Measurements from ENCODE around the gene RHOA. TPM values are rescaled to one million over a fixed set of nuclear protein-coding genes. Genes with fewer than 3 reads are reported as not detected.

Gene RHOA
- total and polyA plus RNA-seq, 2 of the 13 experiments (the other 11 are each of a cell fraction or from before 2014, with no cell fraction given), result 131 to 177 TPM

DNA sequence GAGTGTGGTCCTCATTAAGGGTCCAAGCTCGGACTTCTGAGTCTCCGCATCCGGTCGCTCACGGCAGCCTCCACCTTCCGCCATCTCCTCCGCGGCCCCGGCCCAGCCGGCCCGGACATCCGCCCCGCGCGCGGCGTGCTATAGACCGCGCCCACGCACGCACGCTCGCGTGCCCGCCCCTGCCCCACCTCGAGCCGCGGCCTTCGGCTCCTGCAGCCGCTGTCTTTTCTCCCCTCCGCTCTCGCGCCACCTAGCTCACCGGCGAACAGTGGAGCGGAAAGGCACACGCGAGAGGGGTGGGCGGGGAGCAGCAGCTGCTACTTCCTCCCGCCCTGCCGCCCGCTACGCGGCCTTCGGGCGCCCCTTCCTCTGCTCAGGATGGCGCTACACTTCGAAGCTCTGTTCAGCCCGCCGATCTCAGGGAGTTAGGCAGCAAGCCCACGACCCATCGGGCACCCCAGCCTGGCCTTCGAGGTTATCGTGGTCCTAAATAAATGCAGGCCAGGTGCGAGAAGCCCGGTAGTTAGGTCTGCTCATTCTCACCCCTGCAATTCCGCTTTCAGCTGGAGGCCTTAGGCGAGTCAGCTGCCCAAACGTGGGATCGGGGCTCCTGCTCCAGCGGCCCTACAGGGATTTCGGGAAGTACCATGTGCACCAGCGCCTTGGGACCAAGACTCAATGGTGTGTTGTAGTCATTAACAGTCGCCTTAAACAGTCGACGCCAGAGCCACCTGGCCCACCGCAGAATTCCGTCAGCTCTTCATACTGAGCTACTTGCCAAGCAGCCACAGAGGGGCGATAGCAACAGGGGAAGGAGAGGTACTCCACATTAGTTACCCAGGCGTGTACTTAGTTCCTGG is 71.6 kb downstream of the RHOA start, which contains the start of gene USP4 (continued):
- TF ChIP-seq, protein P1, sequence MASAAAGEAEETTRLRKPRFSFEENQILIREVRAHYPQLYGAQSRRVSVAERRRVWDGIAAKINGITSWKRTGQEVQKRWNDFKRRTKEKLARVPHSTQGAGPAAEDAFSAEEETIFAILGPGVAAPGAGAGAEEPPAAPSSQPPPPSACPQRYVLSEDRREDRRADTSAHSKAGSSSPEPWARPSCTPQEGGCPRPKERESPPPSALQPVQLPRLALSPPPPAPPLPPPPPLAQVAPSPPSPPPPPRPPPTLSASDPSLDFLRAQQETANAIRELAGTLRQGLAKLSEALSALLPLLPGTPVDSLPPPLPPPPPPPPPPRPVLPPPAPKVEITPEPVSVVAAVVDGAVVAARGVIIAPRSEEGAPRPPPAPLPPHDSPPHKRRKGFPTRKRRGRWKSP (CRISPR knock-in tag; IDR thresholded peaks at IDR 0.05), result no peak; the same call in 1 of the 2 replicates
- TF ChIP-seq YEATS2 (CRISPR knock-in tag; IDR thresholded peaks at IDR 0.05; ENCODE audit: borderline replicate concordance) (peak; percentile 92), CCDC6 (CRISPR knock-in tag; IDR thresholded peaks at IDR 0.05) (peak; percentile 92), RFX5 (IDR thresholded peaks at IDR 0.05; ENCODE audit: low read depth, low read length) (no peak), SRY (CRISPR knock-in tag; IDR thresholded peaks at IDR 0.05) (peak; percentile 99), ZNF264 (CRISPR knock-in tag; IDR thresholded peaks at IDR 0.05) (peak; percentile 70; the same call in 1 of the 2 replicates), ZNF737 (CRISPR knock-in tag; IDR thresholded peaks at IDR 0.05; ENCODE audit: borderline replicate concordance) (peak; percentile 98), DPF2 (CRISPR knock-in tag; IDR thresholded peaks at IDR 0.05; ENCODE audit: borderline replicate concordance, low read depth) (peak; percentile 51; the same call in 1 of the 2 replicates), PCBP2 (optimal IDR thresholded peaks at IDR 0.05; ENCODE audit: low read depth, low read length, poor library complexity, severe bottlenecking) (no peak), ZNF468 (CRISPR knock-in tag; IDR thresholded peaks at IDR 0.05) (peak; percentile 95; the same call in 1 of the 2 replicates), HNF4A (CRISPR knock-in tag; IDR thresholded peaks at IDR 0.05) (no peak; the same call in 1 of the 2 replicates)
- TF ChIP-seq, protein P2, sequence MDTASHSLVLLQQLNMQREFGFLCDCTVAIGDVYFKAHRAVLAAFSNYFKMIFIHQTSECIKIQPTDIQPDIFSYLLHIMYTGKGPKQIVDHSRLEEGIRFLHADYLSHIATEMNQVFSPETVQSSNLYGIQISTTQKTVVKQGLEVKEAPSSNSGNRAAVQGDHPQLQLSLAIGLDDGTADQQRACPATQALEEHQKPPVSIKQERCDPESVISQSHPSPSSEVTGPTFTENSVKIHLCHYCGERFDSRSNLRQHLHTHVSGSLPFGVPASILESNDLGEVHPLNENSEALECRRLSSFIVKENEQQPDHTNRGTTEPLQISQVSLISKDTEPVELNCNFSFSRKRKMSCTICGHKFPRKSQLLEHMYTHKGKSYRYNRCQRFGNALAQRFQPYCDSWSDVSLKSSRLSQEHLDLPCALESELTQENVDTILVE (CRISPR knock-in tag; IDR thresholded peaks at IDR 0.05), result peak; percentile 84
- TF ChIP-seq, protein P3, sequence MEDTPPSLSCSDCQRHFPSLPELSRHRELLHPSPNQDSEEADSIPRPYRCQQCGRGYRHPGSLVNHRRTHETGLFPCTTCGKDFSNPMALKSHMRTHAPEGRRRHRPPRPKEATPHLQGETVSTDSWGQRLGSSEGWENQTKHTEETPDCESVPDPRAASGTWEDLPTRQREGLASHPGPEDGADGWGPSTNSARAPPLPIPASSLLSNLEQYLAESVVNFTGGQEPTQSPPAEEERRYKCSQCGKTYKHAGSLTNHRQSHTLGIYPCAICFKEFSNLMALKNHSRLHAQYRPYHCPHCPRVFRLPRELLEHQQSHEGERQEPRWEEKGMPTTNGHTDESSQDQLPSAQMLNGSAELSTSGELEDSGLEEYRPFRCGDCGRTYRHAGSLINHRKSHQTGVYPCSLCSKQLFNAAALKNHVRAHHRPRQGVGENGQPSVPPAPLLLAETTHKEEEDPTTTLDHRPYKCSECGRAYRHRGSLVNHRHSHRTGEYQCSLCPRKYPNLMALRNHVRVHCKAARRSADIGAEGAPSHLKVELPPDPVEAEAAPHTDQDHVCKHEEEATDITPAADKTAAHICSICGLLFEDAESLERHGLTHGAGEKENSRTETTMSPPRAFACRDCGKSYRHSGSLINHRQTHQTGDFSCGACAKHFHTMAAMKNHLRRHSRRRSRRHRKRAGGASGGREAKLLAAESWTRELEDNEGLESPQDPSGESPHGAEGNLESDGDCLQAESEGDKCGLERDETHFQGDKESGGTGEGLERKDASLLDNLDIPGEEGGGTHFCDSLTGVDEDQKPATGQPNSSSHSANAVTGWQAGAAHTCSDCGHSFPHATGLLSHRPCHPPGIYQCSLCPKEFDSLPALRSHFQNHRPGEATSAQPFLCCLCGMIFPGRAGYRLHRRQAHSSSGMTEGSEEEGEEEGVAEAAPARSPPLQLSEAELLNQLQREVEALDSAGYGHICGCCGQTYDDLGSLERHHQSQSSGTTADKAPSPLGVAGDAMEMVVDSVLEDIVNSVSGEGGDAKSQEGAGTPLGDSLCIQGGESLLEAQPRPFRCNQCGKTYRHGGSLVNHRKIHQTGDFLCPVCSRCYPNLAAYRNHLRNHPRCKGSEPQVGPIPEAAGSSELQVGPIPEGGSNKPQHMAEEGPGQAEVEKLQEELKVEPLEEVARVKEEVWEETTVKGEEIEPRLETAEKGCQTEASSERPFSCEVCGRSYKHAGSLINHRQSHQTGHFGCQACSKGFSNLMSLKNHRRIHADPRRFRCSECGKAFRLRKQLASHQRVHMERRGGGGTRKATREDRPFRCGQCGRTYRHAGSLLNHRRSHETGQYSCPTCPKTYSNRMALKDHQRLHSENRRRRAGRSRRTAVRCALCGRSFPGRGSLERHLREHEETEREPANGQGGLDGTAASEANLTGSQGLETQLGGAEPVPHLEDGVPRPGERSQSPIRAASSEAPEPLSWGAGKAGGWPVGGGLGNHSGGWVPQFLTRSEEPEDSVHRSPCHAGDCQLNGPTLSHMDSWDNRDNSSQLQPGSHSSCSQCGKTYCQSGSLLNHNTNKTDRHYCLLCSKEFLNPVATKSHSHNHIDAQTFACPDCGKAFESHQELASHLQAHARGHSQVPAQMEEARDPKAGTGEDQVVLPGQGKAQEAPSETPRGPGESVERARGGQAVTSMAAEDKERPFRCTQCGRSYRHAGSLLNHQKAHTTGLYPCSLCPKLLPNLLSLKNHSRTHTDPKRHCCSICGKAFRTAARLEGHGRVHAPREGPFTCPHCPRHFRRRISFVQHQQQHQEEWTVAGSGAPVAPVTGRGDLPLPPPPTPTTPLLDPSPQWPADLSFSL (CRISPR knock-in tag; IDR thresholded peaks at IDR 0.05), result no peak
- TF ChIP-seq, protein P4, sequence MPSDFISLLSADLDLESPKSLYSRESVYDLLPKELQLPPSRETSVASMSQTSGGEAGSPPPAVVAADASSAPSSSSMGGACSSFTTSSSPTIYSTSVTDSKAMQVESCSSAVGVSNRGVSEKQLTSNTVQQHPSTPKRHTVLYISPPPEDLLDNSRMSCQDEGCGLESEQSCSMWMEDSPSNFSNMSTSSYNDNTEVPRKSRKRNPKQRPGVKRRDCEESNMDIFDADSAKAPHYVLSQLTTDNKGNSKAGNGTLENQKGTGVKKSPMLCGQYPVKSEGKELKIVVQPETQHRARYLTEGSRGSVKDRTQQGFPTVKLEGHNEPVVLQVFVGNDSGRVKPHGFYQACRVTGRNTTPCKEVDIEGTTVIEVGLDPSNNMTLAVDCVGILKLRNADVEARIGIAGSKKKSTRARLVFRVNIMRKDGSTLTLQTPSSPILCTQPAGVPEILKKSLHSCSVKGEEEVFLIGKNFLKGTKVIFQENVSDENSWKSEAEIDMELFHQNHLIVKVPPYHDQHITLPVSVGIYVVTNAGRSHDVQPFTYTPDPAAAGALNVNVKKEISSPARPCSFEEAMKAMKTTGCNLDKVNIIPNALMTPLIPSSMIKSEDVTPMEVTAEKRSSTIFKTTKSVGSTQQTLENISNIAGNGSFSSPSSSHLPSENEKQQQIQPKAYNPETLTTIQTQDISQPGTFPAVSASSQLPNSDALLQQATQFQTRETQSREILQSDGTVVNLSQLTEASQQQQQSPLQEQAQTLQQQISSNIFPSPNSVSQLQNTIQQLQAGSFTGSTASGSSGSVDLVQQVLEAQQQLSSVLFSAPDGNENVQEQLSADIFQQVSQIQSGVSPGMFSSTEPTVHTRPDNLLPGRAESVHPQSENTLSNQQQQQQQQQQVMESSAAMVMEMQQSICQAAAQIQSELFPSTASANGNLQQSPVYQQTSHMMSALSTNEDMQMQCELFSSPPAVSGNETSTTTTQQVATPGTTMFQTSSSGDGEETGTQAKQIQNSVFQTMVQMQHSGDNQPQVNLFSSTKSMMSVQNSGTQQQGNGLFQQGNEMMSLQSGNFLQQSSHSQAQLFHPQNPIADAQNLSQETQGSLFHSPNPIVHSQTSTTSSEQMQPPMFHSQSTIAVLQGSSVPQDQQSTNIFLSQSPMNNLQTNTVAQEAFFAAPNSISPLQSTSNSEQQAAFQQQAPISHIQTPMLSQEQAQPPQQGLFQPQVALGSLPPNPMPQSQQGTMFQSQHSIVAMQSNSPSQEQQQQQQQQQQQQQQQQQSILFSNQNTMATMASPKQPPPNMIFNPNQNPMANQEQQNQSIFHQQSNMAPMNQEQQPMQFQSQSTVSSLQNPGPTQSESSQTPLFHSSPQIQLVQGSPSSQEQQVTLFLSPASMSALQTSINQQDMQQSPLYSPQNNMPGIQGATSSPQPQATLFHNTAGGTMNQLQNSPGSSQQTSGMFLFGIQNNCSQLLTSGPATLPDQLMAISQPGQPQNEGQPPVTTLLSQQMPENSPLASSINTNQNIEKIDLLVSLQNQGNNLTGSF (CRISPR knock-in tag; IDR thresholded peaks at IDR 0.05), result peak; percentile 82
